GM18505 (cell line): ENCODE data around the gene SUPT20HL2.
"Not testable (repeated sequence)": the region's sequence is repeated elsewhere in the genome, so short reads cannot be mapped to it uniquely, and the experiment has no call there.

ENCODE experiments used
- ATAC-seq: cut with Tn5 transposase; IDR thresholded peaks from one replicate; pipeline ENCODE4 v1.9.1; 2021; ENCODE audit not compliant: unreplicated experiment
- POLR2A ChIP-seq: IDR thresholded peaks from 4 replicates; pipeline ENCODE4 v1.6.1; 2011; ENCODE audit warnings: borderline replicate concordance; ENCODE audit not compliant: insufficient read depth, insufficient read length; ENCODE audit errors: extremely low read depth

Gene SUPT20HL2

GRCh38 chrX:24314019-24314635 is at the start of gene SUPT20HL2:
TSS of gene SUPT20HL2 (minus strand) at chrX:24314069. CDS start at chrX:24313315, 754 bp downstream.
- no peak for ATAC-seq
- no peak for TF ChIP-seq POLR2A

DNA sequence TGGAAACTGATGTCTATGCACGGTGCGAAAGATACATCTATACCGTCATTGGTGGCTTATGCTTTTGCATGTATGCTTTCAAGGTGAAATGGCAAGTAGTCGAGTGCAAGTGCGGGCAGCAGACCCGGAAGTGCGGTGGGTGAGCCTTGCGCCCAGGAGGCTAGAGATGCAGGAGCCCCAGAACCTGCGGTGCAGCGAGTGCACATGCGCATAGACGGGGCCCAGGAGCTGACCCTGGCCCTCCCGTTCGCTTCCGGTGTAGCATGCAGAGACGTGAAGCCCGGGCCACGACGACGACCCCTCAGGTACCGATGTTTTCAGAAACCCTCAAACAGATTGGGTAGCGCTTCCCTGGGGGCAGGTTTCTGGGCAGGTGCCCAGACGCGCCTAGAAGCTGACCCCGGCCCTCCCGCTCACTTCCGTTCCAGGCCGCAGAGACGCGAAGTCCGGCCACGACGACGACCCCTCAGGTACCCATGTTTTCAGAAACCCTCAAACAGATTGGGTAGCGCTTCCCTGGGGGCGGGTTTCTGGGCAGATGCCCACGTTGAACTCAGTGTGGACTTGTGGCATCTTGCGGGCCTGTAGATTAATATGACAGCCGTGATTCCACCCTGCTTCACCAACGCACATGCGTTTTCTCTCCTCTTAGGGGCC is 48.3 kb upstream of the SUPT20HL2 start:
- not testable (repeated sequence) for ATAC-seq

DNA sequence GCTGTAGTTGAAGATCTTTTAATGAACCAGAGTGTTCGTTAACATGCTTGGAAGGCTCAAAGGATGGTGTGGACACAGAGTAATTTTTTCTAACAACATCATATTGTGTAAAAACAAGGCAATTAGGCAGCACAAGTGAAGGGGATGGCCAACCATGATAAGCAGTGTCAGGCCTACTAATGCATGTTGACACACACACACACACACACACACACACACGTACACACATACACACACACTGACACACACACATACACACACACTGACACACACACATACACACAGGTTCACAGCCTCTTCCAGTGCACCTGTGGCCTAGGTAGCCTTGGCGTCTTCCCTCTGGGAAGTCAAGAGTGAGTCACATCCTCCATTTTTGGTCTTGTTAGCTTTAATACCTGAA is 46.4 kb upstream of the SUPT20HL2 start, which contains the start of gene SUPT20HL1:
TSS of gene SUPT20HL1 (plus strand) at position 368 of the 400 bp plus-strand sequence. CDS start 2,122 bp downstream, outside the sequence.
- TF ChIP-seq POLR2A = no peak
- no peak for ATAC-seq

DNA sequence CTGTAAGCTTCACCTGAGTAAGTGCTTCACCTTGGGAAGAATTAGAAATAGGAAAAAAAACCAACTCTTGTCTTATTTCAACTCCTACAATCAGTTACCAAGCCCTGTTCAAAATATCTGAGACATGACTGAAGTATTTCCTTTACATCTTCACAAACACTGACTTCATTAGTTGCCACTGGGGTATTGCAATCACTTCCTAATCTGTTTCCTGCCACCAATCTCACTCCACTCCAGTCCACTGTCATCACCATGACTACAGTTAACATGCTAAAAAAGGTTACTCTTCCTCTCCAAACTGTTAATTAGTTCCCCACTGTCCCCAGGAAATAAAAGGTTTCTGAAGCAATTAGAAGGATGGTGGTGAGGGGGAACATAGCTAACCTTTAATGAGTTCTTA is 43.2 kb upstream of the SUPT20HL2 start:
- no peak for ATAC-seq
- no peak for TF ChIP-seq POLR2A

- no peak for ATAC-seq
- TF ChIP-seq POLR2A = no peak
Observed at GRCh38 chrX:24355095-24355494, 41.2 kb upstream of the SUPT20HL2 start.

DNA sequence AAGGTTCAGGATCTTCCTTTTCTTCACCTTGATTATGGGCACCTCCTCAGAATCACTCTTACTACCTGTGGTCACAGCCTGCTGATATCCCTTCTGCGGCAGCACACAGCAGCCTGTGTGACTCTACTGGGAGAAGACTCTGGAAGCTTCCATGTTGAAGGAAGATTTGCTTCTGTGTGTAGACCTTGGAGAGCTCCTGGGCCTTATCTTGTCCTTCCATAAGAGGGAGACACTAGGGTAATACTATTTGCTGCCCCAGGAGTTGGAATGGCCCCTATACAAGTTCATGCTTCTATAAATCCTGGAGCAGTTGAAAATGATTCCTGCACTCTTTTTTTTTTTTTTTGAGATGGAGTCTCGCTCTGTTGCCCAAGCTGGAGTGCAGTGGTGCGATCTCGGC is 36.3 kb upstream of the SUPT20HL2 start:
- ATAC-seq = no peak
- TF ChIP-seq POLR2A = no peak

DNA sequence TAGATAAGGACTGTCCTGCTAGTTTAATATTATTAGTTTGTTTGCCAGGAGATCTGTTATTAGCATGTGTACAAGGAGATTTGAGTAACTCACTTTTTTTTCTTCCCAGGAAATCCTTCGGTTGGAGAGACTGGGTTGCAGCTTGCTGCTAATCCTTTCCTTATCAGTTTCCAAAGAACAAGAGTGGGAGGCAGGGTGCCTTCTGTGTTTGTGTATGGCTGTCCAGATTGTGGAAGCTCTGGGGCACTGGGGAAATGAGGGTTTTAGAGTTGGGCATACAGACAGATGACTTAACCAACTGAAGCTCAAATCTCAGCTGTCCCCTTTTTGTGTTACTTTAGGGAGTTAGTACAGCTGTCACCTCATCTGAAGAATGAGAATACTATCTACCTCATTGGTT is 34.0 kb upstream of the SUPT20HL2 start:
- ATAC-seq = no peak
- TF ChIP-seq POLR2A = no peak

DNA sequence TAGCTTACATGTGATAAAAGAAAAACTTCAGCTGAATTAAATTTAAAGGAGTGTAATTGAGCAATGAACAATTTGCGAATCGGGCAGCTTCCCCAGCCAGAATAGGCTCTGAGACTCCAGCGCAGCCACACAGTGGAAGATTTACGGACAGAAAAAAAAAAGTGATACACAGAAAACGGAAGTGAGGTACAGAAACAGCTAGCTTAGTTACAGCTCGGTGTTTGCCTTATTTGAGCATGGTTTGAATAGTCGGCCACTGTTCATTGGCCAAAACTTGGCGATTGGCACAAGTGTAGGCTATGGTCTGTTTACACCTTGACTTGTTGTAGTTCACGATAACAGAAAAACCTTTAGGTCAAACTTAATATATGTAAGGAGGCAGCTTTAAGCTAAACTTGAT is 29.9 kb upstream of the SUPT20HL2 start:
- TF ChIP-seq POLR2A = no peak
- no peak for ATAC-seq

GRCh38 chrX:24341795-24342194 is 27.9 kb upstream of the SUPT20HL2 start:
- no peak for ATAC-seq

DNA sequence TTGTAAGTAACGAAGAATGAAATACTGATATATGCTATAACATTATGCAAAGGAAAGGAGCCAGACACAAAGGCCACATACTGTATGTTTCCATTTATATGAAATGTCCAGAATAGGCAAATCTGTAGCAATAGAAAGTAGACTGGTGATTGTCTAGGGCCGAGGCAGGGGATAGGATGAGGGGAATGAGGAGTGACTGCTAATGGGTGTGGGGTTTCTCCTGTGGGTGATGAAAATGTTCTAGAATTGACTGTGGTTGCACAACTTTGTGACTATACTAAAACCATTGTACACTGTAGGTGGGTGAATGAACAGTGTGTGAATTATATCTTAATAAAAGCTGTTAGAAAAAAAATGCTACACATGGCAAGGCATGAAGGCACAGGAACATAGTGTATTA is 26.6 kb upstream of the SUPT20HL2 start:
- ATAC-seq = no peak
- TF ChIP-seq POLR2A = no peak

More at GRCh38 chrX:24341795-24342194, 27.9 kb upstream of the SUPT20HL2 start:
- TF ChIP-seq POLR2A = no peak

DNA sequence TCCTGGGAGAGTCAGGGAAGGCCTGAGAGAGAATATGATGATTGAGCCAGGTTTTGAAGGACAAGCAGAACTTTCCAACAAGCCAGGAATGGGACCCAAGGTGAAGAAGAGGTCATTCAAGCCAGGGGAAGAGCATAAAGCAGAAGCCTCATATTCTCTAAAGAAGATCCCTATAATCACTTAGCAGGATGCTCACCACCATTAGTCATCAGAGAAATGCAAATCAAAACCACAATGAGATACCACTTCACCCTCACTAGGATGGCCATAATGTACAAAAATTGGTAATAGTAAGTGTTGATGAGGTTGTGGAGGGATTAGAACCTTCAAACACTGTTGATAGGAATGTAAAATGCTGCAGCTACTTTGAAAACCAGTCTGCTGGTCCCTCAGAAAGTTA is 26.0 kb upstream of the SUPT20HL2 start:
- ATAC-seq = no peak
- no peak for TF ChIP-seq POLR2A

DNA sequence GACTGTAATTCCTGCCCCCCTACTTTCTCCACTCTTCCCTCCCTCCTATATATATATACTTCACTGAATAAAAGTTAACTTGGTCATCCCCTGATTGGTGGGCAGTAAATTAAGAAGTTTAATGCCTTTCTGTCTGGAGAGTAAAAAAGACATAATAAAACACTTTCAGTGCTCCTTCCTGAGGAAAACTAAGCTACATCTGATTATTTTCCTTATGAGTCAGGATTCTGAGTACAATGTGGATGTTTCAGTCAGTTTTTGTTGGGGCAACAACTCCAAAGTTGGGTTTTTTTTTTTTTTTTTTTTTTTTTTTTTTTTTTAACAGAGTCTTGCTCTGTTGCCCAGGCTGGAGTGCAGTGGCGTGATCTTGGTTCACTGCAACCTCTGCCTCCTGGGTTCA is 22.0 kb upstream of the SUPT20HL2 start:
- TF ChIP-seq POLR2A = no peak
- ATAC-seq = no peak

DNA sequence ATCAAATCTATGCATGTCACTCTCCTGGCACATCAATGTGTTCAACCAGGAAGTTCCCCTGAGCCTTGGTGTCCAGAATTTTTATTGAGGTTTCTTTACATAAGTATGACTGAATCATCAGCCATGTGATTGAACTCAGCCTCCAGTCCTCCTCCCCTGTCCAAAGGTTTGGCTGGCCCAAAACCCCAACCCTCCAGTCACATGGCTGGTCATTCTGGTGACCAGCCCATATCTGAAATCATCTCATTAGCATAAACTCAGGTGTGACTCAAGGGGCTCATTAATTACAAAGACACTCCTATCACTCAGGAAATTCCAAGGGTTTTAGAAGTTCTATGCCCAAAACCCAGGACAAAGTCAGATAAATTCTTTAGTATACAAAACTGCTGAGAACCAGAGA is 20.6 kb upstream of the SUPT20HL2 start:
- no peak for TF ChIP-seq POLR2A
- ATAC-seq = no peak

DNA sequence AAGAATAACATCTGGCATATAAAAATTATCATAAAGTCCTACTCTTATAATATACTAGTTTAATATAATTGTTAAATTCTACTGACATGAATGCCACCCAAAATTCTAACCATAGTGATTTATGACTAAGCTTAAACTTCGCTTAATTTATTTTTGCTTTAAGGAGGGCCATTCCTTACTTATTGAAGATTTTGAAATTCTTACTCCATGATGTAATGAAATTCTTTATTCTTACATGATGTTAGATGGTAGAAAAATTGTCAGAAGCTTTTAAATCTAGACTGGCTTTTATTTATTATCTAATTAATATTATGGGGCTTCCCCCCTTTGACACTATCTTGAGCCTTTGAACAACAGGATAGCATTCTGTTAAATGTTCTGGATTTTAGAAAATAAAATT is 19.5 kb upstream of the SUPT20HL2 start:
- ATAC-seq = no peak
- no peak for TF ChIP-seq POLR2A
